Measurements from ENCODE around the gene IFT80.

Gene IFT80

GRCh38 chr3:160402221-160403027, 3.4 kb upstream of the IFT80 start:
- H3K4me3 ChIP-seq (ENCODE audit: low read length): peak overlapping the region; percentile 99
- no peak for DNase-seq (ENCODE audit: low read depth, low spot score)

- no peak for DNase-seq (ENCODE audit: low read depth, low spot score)
- peak overlapping the region; percentile 99 for H3K4me3 ChIP-seq (ENCODE audit: low read length)
Observed at GRCh38 chr3:160401291-160402095, 2.5 kb upstream of the IFT80 start.

GRCh38 chr3:160400702-160401150, 1.7 kb upstream of the IFT80 start:
- no peak for DNase-seq (ENCODE audit: low read depth, low spot score)
- H3K4me3 ChIP-seq (ENCODE audit: low read length): peak overlapping the region; percentile 99

GRCh38 chr3:160400030-160400701, 1.1 kb upstream of the IFT80 start:
- no peak for DNase-seq (ENCODE audit: low read depth, low spot score)

GRCh38 chr3:160398820-160399124, 253 bp downstream of the IFT80 start:
- no peak for DNase-seq (ENCODE audit: low read depth, low spot score)
- peak overlapping the region; percentile 99 for H3K4me3 ChIP-seq (ENCODE audit: low read length)

More at GRCh38 chr3:160400030-160400701, 1.1 kb upstream of the IFT80 start:
- peak overlapping the region; percentile 99 for H3K4me3 ChIP-seq (ENCODE audit: low read length)

GRCh38 chr3:160395297-160395696, 3.7 kb downstream of the IFT80 start:
- DNase-seq (ENCODE audit: low read depth, low spot score): peak; percentile 39
- H3K4me3 ChIP-seq (ENCODE audit: low read length): no peak overlapping the region

GRCh38 chr3:160394009-160394392, 5.0 kb downstream of the IFT80 start:
- no peak for DNase-seq (ENCODE audit: low read depth, low spot score)
- no peak overlapping the region for H3K4me3 ChIP-seq (ENCODE audit: low read length)

GRCh38 chr3:160393346-160394008, 5.5 kb downstream of the IFT80 start:
- no peak overlapping the region for H3K4me3 ChIP-seq (ENCODE audit: low read length)
- no peak for DNase-seq (ENCODE audit: low read depth, low spot score)

GRCh38 chr3:160392798-160393197, 6.2 kb downstream of the IFT80 start:
- no peak overlapping the region for H3K4me3 ChIP-seq (ENCODE audit: low read length)
- no peak for DNase-seq (ENCODE audit: low read depth, low spot score)

- no peak overlapping the region for H3K4me3 ChIP-seq (ENCODE audit: low read length)
- DNase-seq (ENCODE audit: low read depth, low spot score): no peak
Observed at GRCh38 chr3:160390565-160391138, 8.4 kb downstream of the IFT80 start.

- no peak overlapping the region for H3K4me3 ChIP-seq (ENCODE audit: low read length)
- DNase-seq (ENCODE audit: low read depth, low spot score): no peak
Observed at GRCh38 chr3:160384639-160385318, 14.2 kb downstream of the IFT80 start.

GRCh38 chr3:160381470-160381869, 17.6 kb downstream of the IFT80 start:
- no peak overlapping the region for H3K4me3 ChIP-seq (ENCODE audit: low read length)
- no peak for DNase-seq (ENCODE audit: low read depth, low spot score)

GRCh38 chr3:160379628-160380214, 19.3 kb downstream of the IFT80 start:
- DNase-seq (ENCODE audit: low read depth, low spot score): no peak
- no peak overlapping the region for H3K4me3 ChIP-seq (ENCODE audit: low read length)

- H3K4me3 ChIP-seq (ENCODE audit: low read length): no peak overlapping the region
- no peak for DNase-seq (ENCODE audit: low read depth, low spot score)
Observed at GRCh38 chr3:160378331-160379109, 20.5 kb downstream of the IFT80 start.

GRCh38 chr3:160376681-160377080, 22.3 kb downstream of the IFT80 start:
- no peak for DNase-seq (ENCODE audit: low read depth, low spot score)
- H3K4me3 ChIP-seq (ENCODE audit: low read length): no peak overlapping the region

- no peak overlapping the region for H3K4me3 ChIP-seq (ENCODE audit: low read length)
- DNase-seq (ENCODE audit: low read depth, low spot score): no peak
Observed at GRCh38 chr3:160374925-160375324, 24.1 kb downstream of the IFT80 start.

- H3K4me3 ChIP-seq (ENCODE audit: low read length): no peak overlapping the region
- no peak for DNase-seq (ENCODE audit: low read depth, low spot score)
Observed at GRCh38 chr3:160374472-160374871, 24.6 kb downstream of the IFT80 start.
